NCI-H82 (cell line): ENCODE data around the gene CALML6.
"Not testable (repeated sequence)": the region's sequence is repeated elsewhere in the genome, so short reads cannot be mapped to it uniquely, and the experiment has no call there.

Source experiments
- DNase-seq: peaks from one replicate; lab custom pipeline; 2025; lab: John Stamatoyannopoulos, UW

Gene CALML6

GRCh38 chr1:1925437-1926345 is 10.6 kb downstream of the CALML6 start:
- DNase-seq = no peak

DNA sequence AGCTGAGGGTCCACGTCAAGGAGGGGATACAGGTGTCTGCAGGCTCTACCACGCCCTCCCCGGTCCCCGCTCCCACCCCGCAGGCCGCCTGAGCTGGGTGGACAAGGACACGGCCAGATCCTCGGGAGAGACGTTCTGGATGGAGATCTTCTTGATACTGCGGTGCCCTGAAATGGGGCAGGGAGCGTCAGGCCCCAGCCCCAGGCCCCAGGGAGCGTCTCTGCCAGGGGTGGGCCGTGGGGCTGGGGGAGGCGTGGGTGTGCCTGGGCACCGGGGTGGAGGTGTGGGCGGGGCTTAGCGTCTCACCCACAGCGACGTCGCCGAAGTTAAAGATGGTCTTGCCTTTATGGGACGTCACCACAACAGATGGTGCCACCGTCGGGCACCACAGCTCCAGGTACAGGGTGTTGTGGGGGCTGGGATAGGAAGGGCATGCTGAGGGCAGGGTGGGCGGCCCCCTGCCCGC is 11.3 kb downstream of the CALML6 start:
- DNase-seq = no peak

DNA sequence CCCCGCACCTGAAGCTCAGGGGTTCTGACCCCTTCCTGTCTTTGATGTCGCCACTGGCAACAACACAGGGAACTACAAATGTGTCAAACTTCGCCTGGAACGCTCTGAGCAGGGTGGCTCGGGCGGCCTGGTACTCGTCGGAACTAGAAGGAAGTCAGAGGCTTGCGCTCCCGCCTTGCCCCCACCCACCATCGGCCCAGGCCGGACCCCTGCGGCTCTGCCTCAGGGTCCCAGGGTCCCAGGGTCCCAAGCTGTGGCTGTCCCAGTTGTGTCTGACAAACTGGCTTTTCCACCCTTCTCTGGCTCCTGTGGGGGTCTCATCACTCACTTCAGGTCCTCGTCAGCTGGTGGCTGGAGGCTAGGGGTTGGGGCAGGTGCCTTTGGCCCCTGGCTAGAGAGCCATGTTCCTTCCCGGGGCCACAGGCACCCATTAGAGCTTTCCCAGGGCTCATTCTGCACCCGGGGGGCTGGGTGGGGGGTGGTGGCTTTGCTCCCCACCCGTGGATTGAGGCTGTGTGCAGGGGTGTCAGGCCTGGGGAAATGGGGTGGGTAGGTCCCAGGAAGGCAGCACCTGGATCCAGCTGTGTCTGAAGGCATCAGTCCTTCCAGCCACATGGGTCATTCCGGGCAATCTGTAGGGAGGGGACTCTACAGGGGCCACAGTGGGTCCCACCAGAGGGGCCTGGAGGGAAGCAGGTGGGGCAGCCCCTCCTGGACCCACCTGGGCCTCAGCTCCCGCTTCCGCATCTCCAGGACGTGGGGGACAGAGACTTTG is 12.0 kb downstream of the CALML6 start:
- no peak for DNase-seq

GRCh38 chr1:1927751-1928150 is 12.7 kb downstream of the CALML6 start:
- no peak for DNase-seq

DNA sequence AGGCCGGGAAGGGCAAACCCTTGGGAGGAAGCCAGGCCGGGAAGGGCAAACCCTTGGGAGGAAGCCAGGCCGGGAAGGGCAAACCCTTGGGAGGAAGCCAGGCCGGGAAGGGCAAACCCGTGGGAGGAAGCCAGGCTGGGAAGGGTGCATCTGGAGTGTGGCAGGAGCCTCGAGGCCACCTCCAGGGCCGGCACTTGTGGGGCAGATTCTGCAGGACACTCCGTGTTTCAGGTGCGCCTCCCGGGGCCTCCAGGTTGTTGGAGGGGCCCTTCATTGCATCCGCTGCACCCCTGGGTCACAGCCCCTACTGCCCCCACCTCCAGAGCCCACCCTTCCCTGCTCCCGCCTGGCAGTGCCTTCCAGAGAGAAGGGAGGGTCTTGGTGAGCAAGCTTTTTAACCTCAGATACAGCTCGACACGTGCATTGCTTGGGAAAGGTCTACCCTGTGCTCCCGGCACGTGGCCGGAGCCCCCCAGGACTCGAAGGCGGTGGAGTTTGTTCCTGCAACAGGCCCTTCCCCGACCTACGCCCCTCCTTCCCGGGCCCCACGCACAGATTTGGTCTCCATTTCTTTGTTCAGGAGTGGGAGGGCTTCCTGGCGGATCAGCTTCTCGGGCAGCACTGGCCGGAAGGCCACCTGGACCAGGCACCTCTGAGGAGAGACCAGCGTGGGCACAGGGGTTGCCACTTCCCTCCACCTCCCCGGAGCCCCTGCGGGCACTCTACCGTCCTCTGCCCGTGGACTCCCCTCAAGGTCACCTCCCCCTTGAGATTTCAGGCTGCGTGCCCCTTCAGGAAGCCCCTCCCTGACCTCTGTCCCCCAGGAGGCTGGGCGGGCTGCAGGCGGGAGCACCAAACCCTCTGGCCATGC is 13.4 kb downstream of the CALML6 start:
- DNase-seq = no peak

DNA sequence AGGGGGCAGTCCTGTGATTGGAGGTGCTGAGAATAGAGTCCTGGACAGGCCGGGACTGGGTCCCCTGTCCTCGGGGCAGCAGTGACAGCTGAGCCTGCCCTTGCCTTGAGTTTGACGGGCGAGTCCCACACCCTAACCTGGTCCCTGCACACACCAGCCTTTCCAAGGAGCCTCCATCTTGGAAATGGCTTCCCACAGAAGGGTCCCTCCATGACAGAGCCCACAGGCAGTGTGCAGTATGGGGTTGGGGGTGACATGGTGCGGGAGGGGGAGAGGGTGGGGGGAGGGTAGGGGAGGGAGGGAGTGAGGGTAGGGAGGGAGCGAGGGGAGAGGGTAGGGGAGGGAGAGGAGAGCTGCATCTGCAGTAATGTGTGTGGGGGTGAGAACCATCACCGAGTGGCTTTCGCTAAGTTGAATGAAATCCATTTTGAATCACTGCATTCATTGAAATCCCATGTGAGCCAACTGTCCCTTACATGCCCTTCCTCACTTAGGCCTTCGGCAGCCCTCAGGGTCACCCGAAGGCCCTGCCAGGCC is 14.1 kb downstream of the CALML6 start:
- no peak for DNase-seq

- DNase-seq = no peak
Measured at GRCh38 chr1:1929639-1930545, 14.8 kb downstream of the CALML6 start.

DNA sequence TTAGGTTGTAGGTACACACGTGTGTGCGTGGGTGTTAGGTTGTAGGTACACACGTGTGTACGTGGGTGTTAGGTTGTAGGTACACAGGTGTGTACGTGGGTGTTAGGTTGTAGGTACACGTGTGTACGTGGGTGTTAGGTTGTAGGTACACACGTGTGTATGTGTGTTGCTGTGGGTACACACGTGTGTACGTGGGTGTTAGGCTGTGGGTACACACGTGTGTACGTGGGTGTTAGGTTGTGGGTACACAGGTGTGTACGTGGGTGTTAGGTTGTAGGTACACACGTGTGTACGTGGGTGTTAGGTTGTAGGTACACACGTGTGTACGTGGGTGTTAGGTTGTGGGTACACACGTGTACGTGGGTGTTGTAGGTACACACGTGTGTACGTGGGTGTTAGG is 19.8 kb downstream of the CALML6 start:
- DNase-seq = not testable (repeated sequence)

DNA sequence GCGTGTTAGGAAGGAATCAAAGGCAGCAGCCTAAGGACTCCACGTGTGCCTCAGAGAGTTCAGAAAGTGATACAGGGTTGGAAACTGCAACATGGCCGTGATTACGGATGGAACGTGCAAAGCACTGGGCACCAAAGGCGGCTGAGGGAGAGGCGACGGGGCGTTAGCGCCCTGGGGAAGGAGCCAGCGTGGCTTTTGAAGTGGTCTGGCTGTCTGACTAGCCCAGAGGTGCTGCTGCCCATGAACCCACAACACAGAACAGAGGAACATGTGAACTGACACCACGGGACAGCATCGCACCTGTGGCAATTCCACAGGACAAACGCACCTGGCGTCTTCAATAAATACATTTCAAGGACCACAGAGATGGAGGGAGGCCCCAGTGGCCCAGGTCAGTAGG is 22.0 kb downstream of the CALML6 start:
- DNase-seq = no peak

DNA sequence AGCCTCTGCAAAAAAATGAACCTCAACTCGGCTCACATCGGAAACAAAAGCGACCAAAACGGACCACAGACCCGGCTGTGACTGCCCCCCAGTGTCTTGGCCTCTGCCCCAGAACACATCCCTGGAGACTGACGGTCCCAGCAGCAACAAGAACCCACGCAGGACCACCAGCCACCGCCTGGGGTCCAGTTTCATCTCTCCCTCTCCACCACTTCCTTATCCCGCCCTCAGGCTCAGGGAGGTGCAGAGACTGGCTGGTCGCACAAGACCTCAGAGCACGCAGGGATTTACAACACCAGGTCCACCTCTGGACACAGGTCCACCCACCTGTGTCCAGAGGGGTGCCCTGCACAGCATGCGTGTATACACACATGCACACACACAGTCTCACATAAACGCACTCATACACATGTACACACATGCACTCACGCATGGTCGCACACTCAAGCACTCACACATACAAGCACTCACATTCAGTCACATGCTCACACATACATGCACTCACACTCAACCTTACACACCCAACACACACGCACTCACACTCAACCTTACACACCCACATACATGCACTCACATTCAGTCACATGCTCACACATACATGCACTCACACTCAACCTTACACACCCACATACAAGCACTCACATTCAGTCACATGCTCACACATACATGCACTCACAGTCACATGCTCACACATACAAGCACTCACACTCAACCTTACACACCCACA is 22.7 kb downstream of the CALML6 start:
- DNase-seq = no peak

- no peak for DNase-seq
Measured at GRCh38 chr1:1938276-1938573, 23.2 kb downstream of the CALML6 start.

GRCh38 chr1:1938613-1939295 is 23.7 kb downstream of the CALML6 start:
- DNase-seq = no peak

GRCh38 chr1:1939296-1940122 is 24.4 kb downstream of the CALML6 start:
- DNase-seq = no peak

DNA sequence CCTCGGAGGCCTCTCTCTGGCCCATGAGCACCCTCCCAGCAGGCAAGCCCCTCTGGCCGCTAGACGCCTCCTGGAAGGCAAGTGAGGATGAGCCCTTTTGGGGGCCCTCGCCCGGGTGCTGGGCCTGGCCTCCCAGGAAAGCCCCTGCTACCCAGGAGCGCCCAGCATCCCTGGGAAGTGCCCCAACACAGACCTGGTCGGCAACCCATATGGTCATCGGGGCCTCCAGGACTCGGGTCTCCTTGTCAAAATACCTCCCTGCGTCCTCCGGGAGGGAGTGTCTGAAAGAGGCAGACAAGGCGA is 25.0 kb downstream of the CALML6 start:
- no peak for DNase-seq

GRCh38 chr1:1941211-1941841 is 26.3 kb downstream of the CALML6 start:
- no peak for DNase-seq

GRCh38 chr1:1941868-1942752 is 27.1 kb downstream of the CALML6 start:
- DNase-seq = no peak
